Hindlimb muscle (tissue), 1 donor: ENCODE measurements around the gene CDKAL1. TPM values are rescaled to one million over a fixed set of nuclear protein-coding genes. Genes with fewer than 3 reads are reported as not detected.
A peak's percentile ranks its signal among the peaks of the same experiment; 100 is the strongest.
"Not testable (repeated sequence)": the region's sequence is repeated elsewhere in the genome, so short reads cannot be mapped to it uniquely, and the experiment has no call there.

Experiments
- DNase-seq: peaks from one replicate; pipeline ENCODE4 v3.0.0-alpha.2; 2013
- polyA plus RNA-seq: library from polyadenylated mRNA; unstranded; fragments of 120-200 nt; gene quantifications from one replicate; pipeline ENCODE4 v1.2.1, GENCODE V29; 2013; ENCODE audit not compliant: insufficient read length

Gene CDKAL1
- polyA plus RNA-seq, 1 donor = 13.2 TPM

DNA sequence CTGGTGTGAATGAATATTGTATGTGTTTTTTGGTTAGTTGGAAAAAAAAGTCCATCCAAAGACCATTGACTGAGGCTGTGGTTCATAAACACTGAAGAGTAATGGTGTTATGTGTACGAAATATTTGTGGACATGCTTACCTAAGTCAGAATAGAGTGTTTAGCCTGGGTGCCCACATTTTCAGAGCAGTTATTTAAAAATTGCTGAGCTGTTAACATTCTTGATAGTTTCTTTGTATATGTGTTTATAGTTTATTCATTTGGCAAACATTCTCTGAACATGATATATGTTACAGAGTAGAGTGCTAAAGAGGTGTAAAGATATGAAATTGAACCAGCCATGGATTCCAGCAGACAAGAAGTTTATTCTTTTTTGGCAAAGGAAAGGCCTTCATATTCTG lies 20.6 kb downstream of the CDKAL1 start:
- no peak for DNase-seq

DNA sequence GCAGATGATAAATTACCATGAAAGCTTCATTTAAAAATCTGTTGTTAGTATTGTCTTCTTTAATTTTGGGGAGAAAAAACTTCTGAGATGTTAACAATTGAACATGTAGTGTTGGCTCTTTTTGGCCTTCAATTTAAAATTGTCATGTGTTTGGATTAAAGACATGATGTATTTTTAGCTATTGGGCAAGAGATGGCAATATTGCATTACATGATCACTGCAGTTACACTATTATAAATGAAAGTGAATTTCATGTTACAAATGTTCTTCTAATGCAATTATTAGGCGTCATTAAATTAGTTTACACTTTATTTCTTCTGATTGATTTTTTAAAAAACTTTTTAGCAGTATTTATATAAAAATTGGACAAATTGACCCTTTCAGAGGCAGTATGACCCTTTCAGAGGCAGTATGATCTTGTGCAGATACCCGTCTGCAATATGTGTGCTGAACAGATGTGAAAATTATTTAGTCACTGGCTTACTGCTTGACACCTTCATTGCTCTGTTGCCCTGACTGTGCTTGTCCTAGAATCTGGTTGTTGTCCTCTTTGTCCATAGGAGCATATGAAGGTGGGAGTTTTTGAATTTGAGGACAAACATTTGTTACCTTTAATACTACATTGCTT lies 25.8 kb downstream of the CDKAL1 start:
- no peak for DNase-seq

DNA sequence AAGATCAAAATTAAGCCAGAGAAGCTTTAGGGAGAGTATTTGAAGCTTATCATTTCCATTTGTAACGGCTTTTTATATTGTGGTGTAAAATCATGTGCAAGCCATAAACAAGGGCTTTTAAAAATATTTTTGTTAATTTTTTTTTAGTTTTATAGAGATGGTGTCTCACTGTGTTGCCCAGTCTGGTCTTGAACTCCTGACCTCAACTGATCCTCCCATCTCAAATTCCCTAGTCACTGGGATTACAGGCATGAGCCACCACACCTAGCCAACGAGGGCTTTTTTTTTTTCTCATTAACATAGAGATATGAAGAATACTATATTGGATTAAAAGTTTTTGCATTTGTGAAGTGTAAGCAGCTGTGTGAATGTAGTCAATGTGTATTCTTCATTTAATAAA lies 29.1 kb downstream of the CDKAL1 start:
- no peak for DNase-seq

DNA sequence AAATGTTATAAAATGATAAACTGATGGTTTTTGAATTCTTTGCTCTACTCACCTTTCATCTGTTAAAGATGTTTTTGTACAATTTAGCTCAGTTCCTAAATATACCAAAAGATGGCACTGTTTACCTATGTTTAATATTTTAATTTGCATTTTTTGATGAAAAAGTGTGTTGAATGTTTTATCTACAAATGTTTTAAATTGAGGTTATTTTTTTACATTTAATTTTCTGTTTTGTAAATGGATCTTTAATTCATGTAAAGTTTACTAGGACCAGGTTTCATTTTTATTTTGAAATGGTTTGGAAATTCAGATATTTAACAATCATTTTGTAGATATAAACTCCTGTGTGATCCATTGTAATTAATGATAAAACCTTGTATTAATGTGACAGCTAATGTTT lies 30.0 kb downstream of the CDKAL1 start:
- DNase-seq = peak; percentile 26

DNA sequence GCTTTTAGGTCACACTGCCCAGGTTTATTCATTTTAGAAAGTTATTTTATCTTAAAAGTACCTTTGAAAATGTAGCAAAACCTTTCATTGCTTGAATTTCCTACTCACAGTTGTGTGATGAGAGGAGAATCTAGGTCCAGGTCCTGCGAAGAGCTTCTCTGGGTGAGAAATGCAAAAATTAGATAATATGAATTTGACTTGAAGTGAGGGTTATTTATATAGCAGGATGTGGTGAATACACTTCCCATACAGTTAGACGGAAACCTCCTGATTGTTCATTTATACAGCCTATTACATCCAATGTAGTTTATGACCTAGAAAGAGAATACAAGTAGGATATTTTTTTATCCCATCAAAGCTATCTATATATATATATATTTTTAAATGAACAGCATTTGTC lies 30.5 kb downstream of the CDKAL1 start:
- no peak for DNase-seq

DNA sequence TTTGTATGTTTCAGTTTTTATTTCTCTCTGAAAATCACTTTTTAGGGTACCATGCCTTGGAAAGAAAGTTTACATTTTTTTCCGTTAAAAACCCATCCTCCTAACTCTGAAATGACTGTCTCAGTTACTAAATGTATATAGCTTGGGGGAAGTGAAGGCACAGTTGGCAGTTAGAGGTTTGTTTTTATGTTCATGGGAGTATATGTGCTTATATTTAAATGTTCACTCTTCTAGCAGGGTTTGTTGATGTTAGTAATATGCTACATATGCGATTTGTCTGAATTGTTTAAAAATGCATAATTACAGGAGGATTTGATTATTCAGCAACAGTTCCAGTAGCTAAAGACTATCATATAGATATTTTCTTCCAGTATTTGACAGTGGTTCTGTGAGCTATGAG lies 31.1 kb downstream of the CDKAL1 start:
- DNase-seq = no peak

DNA sequence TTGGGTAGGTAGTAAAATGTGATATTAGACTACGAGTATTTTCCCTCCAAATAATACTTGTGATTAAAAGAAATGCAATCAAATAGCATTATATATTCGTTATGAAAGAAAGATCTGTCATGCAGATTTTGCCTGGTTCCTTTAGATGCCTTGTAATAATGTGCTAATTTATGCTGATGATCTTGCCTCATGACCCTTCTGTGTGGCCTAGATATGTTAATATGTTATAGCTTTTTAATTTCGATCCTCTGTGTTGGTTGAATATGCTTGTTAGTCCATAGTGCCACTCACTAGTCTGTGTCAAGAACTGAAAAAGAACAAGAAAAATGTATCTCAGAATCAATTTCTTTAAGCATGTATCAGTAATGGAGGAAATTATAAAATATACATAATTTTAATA lies 31.9 kb downstream of the CDKAL1 start:
- no peak for DNase-seq

DNA sequence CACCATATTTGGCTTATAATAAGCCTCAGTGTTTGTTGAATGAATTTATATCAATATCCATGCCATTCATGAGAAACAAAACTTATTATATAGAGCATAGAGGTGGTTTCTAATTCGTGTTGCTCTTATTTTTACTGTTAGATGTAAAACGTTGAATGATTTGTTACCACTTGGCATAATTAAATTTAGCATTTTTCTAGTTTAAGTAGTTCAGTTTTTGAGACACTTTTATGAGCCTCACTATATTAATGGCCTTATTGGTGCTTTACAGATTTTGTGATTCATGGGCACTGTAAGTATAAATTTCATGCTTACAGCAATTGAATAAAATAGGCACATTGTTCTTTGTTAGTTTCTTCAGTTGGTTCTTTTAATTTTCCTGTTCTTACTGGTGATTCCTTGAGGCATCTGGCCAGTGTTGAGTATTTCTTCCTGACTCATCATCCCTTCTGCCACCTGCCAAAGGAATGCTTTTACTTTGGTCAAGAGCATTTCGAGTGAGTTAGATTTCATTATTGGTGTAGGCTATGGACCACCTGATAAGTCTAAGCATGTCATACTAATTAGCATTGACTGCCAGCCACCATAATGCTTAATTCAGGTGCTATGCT lies 34.8 kb downstream of the CDKAL1 start:
- no peak for DNase-seq

DNA sequence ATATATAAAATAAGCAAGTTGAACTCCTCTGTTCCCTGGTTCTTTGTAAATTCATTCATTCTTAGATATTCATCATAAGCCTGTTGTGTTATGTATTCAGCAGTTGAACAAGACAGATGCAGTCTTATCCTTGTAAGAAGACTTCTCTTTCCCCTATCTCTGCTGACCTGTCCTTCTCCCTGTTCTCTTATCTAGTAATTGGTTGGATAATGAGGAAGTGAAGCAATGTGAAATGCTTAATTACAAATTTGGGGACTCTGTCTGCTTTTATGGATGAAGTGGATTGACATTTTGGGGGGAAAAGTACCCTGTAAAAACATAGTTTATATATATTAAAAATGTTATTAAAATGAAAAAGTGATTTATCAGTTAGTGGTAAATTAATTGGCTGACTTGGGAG lies 37.0 kb downstream of the CDKAL1 start:
- DNase-seq = no peak

DNA sequence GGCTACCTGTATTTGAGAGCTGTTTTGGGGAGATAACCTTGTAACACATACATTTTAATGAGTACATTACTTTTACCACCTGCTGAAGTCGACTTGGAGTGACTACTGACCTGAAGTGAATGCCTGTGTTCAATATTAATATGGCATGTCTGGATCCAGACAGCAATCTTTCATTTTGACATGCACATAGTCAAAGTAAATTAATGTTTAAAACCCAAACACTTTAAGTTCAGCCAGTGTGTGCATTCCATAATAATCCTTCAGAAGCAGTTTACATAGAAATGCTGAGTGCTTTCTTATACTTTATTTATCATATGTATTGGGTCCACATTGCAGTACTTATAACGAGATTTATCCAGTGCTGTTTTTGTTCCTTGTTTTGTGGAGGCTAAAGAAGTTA lies 38.0 kb downstream of the CDKAL1 start:
- no peak for DNase-seq

DNA sequence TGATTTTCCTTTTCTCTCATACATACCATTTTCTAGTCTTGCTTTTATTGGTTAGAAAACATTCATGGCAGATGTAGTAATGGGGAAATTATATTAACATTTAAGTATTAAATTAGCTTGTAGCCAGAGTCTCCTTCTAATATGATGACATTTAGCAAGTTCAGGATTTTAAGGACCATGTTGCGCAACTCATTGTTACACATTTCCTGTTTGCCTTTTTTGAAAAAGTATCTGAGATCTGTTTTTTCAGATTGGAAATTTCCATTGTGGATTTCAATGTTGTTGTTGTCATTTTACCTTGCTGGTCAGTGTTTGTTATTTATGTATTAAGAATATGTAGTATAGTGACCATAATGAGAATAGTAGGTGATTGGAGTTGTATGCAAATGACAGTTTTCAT lies 38.7 kb downstream of the CDKAL1 start:
- DNase-seq = no peak

DNA sequence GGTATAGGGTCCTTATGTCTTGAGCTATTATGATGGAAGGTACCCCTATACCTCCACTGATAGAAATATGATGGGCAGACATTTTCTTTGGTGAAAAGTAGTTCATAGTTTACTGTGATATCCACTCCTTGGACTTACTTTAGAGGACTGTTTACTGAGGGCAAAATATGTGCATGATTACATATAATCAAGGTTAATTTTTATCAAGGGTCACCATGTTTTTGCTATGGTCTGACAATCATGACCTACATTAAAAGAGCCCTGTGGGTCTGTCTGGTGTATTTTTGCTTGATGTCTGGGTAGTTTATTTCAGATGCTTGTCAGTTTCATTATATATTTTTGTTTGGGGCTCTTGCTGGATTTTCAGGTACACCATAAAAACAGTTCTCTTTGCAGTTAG lies 40.1 kb downstream of the CDKAL1 start:
- no peak for DNase-seq

DNA sequence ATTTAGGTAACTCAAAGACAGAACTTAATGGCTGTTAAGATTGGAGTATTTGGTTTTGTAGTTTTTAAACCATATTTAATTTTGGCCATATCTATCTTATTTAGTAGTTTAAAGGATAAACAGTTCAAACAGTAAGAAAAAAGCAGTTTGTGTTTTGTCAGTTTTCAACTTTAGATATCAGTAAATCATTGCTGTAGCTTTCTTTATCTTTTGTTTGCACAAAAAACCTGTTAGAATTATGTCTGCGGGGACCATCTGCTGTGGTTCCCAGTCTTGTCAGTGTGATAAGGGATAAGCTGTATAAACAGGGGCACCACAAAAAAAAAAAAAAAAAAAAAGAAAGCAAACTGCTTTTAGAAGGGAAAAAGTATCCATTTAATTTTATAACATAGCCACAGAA lies 40.9 kb downstream of the CDKAL1 start:
- DNase-seq = no peak

DNA sequence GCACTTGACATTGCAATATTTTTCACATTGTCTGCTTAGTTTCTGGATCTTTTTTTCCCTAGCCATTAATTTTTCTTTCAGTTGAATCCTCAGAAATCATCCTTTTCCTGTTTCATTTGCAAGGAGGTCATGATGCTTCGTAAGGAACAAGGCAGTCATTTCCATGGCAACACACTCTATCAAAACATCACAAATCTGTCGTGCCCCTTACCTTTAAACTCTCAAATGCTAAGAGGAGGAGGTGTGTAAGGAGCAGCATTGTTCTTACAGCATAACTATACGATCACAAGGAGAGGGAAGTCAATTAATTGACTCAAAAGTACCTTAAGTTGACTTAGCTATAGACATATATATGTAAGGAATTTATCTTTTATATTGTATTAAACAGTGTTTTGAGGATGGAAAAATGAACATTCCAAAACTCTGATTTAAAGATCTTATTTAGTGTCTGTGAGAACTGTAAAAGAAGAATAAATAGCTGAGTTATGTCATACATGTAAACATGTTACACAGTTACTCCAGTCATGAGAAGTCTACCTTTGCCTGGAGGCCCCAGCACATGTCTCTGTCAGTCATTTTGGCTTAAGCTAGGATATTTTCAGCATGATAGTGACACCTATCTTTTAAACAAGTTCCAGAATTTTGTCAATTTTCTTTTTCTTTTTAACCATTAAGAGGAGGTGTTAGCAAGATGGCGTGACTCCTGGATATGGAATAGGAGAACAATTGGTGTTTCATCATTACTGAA lies 41.6 kb downstream of the CDKAL1 start:
- DNase-seq = no peak

DNA sequence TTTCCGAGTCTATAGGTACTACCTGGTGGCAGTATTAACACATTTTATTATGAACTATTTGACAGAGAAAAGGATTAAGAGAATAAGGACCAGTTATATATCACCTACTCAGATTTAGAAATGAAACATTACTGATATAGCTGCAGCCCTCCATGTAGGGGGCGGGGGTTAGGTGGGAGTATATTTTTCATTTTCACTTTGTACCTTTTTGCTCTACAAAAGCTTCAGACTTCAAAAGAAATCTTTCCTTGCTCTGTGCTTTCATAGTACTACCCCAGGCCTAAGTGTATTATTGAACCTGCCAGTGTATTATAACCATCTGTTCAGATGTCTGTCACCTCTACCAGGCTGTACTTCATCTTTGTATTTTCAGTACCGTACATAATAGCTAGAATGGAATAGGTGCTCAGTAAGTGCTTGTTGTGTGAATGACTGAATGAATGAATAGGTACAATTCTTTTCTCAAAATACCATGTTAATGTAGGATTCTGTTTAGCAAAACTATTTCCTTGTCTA lies 43.0 kb downstream of the CDKAL1 start:
- no peak for DNase-seq

DNA sequence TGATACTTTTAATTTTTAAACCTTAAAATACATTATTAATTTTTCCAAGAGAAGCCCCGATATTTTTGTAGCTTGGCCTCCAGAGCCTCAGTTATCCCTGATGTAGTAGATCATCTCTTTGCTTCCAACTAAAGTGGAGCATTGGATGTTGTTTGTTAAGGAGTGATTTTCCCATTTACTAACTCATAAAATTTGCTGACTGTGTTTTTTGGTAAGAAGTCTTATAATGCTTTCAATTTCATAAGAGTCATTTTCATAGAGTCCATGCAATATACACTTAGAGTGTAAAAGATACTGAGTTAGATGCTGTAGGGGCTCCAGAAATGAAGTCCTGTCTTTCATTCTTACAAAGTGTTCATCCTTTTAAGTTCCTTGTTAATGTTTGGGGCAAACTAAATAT lies 46.8 kb downstream of the CDKAL1 start:
- no peak for DNase-seq

DNA sequence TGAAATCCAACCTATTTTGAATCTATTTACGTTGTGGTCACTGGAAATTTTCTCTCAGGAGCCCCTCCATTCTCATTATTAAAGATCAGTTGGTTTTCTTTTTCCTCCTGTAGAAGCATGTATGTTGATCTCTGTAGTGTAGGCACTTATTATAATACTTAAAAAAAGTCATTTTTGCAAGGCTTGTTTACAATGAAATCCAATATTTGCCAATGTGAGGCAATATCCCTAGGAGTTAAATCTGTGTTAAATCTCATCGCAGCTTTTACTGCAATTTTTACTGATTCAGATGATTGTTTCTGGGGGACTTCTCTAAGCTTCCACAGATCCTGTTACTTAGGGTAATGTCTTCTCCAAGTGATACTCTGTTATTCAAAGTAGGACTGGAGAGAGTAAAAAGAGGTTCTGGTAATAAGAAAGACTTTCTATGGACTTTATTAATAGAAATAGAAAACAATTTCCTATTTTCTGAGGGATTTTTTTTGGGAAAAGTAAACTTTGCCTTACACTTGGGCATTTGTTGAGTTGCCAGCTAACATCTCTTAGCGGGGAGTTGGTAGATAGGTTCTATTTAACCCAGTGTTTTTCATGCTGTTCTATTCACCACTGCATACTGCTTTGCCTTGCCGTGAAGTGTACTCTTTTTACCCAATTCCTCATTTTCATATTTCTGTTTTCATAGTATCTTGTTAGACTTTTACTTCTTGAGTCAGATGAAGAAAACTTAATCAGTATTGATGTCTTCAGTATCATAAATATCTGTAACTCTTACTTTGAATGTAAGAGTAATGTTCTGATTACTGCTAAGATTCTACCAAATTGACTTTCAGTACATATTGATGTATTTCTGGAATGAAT lies 48.6 kb downstream of the CDKAL1 start:
- no peak for DNase-seq

DNA sequence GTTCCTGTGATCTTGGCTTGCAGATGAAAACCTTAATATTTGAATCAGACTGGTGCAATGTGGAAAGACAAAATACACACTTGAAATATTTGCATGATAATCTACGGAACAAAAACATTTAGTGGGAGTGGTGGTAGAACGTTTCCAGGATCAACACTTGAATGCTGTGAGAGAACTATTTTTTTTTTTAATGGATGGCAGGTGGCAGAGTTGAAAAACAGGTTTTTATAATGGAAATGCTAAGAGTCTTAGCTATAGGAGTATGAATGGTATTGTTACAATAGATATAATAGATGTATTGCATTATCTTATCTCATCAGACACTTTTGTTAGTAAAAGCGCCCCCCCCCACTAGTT lies 49.2 kb downstream of the CDKAL1 start:
- no peak for DNase-seq

DNA sequence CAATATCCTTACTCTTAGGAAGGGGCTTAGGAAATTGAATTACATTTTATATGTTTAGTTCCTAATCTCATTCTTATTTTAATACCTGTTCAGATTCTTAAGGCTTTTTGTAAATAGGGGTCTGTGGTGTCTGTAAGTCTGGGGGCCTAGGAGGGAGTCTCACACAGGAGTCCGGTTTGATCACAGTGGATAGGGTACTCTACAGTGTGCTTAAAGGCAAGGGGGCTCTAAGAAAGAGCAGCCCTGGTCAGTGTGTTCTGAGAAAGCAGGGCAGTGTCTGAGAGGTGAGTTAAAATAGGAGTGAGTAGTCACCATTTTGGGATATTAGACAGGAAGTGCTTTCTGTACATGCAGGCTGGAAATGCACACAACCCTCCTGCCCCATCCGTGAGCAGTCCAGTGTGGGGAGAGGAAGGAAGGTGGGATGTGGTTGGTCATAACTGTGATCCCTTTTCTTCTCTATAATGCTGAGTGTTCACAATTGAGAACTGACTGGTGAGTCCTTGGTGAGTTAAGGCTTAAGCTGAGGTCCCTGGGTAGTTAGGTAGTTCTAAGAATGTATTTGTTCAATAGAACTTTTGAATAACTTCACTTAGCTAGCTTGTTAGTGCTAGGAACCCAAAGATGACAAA lies 50.0 kb downstream of the CDKAL1 start:
- DNase-seq = no peak

DNA sequence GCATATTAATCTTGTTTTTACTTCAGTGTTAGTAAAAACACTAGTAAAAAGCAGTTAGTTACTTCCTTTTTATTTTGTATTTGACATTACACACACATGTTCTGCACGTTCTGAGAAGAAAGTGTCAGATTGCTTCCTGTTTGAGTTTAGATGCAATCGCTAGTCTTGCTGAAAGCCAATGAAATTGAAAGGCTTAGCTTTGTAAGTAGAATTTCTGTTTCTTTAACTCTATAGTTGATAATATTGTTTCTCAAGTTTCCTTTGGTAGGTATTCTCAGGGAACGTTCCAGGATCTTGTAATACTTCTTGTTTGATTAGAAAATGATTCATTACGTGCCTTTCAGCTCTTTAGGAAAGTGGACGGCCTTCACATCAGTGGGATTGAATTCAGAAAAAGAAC lies 55.0 kb downstream of the CDKAL1 start:
- no peak for DNase-seq

DNA sequence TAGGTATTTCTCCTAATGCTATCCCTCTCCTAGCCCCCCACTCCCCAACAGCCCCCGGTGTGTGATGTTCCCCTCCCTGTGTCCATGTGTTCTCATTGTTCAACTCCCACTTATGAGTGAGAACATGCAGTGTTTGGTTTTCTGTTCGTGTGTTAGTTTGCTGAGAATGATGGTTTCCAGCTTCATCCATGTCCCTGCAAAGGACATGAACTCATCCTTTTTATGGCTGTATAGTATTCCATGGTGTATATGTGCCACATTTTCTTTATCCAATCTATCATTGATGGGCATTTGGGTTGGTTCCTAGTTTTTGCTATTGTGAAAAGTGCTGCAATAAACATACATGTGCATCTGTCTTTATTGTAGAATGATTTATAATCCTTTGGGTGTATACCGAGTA lies 56.2 kb downstream of the CDKAL1 start:
- not testable (repeated sequence) for DNase-seq

DNA sequence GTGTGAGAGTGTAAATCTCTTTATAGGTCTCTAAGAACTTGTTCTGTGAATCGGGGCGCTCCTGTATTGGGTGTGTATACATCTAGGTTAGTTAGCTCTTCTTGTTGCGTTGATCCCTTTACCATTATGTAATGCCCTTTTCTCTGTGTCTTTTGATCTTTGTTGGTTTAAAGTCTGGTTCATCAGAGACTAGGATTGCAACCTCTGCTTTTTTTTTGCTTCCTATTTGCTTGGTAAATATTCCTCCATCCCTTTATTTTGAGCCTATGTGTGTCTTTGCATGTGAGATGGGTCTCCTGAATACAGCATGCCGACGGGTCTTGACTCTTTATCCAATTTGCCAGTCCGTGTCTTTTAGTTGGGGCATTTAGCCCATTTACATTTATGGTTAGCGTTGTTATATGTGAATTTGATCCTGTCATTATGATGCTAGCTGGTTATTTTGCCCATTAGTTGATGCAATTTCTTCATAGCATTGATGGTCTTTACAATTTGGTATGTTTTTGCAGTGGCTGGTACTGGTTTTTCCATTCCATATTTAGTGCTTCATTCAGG lies 60.1 kb downstream of the CDKAL1 start:
- DNase-seq = not testable (repeated sequence)
